HG02840 (cell line): Measurements from ENCODE around the gene LINGO3.
A peak's percentile ranks its signal among the peaks of the same experiment; 100 is the strongest.

Source experiments
- ATAC-seq: cut with Tn5 transposase; IDR thresholded peaks from one replicate; pipeline ENCODE4 v1.9.1; 2021; ENCODE audit warnings: mild to moderate bottlenecking, moderate library complexity, moderate number of reproducible peaks; ENCODE audit not compliant: unreplicated experiment, low FRiP score

LINGO3 gene

DNA sequence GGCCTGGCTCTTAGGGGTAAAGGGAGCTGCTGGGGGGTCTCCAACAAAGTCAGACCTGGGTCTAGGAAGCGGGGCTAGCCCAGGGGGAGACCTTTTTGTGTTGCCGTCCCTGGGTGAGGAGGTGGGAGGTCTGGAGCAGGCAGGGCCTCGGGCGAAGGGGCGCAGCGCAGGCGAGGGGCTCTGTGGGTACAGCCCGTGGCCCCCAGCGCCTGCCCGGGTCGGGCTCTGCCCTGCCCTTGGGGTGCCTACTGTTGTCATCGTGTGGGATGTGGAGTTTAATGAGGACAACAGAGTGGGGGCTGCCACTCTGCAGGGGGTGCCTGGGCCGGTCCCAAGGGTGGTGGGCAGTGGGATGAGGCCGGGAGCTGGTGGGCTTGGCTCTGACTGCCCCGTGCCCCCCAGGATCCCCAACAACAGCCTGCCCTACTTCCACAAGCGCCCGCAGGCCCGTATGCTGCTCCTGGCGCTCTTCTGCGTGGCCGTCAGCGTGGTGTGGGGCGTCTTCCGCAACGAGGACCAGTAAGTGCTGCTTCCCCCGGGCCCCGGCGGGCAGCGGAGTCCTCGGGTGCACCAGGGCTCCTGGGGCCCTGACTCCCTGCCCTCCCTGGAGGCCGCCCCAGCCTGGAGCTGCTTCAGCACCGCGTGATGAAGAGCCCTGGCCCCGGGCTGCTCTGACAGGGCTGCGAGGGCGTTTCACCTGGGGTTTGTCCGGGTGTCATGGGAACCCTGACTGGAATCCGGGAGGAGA lies 32.7 kb upstream of the LINGO3 start:
- ATAC-seq = no peak

DNA sequence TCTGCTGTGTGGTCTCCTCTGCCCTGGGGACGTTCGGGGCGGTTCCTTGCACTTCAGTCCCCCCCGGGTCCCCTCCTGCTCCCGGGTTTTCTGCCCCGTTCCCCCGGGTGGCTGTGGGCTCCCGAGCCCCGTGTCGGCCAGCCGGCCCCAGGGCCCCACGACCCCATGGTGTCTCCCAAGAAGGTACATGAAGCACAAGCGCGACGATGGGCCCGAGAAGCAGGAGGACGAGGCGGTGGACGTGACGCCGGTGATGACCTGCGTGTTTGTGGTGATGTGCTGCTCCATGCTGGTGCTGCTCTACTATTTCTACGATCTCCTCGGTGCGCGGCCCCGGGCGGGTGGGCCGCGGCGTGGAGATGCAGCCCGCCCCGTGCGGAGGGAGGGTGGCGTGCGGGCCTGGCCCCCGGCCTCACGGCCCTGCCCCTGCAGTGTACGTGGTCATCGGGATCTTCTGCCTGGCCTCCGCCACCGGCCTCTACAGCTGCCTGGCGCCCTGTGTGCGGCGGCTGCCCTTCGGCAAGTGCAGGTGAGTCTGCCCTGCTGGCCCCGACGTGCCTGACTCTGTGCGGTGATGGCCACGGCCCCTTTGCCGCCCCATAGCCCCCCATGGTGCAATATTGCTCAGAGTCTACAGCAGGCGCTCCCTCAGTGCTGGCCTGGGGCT lies 31.8 kb upstream of the LINGO3 start:
- no peak for ATAC-seq

DNA sequence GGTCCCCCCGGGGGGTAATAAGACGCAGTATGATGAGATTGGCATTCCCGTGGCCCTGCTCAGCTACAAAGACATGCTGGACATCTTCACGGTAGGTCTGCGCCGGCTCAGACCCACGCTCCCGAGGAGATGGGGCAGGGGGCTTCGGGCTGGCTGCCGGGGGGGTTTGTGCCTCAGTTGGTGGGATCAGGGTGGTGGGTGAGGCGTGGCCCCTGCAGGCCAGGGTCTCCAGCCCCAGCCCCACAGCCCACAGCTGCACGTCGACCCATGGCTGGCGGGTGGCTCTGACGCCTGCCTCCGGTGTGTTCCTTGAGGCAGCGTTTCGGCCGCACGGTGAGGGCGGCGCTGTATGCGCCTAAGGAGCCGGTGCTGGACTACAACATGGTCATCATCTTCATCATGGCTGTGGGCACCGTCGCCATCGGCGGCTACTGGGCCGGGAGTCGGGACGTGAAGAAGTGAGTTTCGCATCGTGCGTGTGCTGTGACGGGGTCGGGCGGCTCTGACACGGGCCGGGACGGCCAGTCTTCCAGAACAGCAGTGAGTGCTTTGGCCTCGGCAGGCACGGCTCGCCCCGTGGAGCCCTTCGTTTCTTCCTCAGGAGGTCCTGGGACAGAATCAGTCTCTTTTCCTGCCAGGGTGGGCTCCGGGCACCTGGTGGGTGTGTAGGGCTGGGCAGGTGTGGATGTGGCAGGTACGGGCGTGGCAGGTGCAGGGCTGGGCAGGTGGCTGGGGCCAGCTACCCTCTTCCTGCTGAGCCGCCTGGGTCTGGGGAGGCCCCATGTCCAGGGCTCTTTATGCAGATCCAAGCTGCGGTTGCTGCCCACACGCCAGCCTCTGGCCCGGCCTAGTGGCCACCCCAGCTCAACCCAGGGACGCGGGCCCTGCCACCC lies 31.0 kb upstream of the LINGO3 start:
- ATAC-seq = no peak

DNA sequence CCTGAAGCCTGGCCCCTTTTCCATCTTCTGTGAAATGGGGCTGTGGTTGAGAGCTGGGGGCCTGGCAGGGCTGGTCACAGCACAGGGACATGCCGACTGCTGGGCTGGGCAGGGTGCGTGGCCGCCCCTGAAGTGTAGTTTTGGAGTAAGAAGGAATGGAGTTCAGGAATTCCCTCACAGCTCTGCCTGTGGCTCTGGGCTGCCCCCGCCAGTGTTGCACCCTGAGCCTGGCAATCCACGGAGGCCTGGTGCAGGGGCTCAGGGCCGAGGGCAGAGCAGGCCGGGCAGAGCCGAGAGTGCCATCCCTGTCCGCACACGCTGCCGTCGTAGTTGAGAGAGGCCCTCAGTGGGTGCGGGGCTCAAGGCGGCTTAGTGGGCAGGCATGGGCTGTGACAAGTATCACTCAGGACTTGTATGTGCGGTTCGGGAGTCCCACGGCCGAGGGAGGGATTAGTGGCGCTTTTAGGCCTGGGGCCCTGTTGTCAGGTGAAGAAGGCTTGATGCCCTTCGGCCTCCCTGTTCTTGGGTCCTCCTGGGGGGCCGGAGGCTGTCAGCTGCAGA lies 30.2 kb upstream of the LINGO3 start:
- ATAC-seq = no peak

DNA sequence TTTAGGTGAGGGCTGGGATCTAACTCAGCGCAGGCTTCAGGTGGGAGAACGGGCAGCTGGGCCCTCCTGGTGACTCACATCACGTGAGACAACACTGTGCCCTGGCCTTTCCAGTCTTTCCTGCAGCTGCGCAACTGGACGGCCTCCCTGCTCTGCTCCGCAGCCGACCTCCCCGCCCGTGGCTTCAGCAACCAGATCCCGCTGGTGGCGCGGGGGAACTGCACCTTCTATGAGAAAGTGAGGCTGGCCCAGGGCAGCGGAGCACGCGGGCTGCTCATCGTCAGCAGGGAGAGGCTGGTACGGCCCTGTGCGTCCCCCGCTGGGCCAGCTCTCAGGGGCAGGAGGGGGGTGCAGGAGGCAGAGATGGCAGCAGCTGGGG lies 29.4 kb upstream of the LINGO3 start:
- ATAC-seq = no peak

DNA sequence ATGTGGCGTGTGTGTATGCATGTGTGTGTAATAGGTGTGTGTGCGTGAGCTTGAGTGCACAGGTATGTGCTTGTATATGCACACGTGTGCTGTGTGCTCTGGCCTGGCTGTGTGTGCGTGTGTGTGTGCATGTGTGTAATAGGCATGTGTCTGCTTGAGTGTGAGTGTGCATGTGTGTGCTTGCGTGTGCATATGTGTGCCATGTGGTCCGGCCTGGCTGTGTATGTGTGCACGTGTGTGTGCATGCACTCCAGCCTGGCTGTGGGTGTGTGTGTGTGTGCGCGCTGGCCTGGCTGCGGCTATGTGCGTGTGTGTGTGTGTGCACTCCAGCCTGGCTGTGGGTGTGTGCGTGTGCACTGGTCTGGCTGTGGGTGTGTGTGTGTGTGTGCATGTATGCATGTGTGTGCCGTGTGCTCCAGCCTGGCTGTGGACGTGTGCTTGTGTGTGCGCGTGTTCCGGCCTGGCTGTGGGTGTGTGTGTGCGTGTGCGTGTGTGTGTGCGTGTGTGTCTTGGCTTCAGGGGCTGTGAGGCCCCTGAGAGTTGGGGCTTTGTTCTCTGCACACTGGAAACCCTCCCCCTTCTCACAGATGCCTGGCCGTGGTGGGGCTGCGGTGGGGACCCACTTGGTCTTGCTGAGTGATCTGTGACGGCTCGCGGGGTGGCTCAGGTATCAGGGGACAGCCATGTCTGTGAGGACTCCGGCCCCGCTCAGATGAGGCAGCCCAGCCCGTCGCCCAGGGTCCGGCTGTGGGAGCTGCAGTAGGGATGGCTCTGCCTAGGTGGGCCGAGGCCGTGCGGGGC lies 28.8 kb upstream of the LINGO3 start:
- ATAC-seq = no peak

DNA sequence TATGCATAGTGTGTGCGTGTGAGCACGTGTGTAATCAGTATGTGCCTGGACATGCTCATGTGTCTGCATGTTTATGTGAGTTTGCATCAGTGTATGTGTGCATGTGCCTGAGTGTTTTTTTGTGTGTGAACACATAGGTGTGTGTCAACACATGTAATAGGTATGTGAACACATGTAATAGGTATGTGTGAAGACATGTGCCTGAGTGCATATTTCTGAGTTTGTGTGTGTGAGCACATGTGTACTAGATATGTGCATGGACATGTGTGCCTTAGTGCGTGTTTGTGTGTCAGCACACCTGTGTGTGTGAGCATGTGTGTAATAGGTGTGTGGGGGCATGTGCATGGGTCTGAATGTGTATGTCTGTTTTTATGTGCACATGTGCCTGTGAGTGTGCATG lies 27.9 kb upstream of the LINGO3 start:
- ATAC-seq = no peak

DNA sequence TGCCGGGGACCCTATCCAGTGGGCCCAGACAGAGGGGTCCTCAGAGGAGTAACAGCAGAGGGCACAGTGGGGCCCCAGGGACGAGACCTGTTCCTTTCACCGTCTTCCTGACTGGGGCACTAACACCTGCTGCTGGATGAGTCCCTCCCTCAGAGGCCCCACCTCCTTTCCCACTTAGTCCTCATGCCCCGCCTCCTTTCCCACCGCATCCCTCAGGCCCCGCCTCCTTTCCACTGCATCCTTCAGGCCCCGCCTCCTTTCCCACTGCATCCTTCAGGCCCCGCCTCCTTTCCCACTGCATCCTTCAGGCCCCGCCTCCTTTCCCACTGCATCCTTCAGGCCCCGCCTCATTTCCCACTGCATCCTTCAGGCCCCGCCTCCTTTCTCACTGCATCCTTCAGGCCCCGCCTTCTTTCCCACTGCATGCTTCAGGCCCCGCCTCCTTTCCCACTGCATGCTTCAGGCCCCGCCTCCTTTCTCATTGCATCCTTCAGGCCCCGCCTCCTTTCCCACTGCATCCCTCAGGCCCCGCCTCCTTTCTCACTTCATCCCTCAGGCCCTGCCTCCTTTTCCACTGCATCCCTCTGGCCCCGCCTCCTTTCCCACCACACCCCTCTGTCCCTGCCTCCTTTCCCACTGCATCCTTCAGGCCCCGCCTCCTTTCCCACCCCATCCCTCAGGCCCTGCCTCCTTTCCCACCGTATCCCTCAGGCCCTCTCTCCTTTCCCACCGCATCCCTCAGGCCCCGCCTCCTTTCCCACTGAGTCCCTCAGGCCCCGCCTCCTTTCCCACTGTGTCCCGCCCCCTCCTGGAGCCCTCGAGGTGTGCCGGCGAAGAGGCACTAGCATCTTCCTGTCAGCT lies 27.3 kb upstream of the LINGO3 start:
- ATAC-seq = no peak

DNA sequence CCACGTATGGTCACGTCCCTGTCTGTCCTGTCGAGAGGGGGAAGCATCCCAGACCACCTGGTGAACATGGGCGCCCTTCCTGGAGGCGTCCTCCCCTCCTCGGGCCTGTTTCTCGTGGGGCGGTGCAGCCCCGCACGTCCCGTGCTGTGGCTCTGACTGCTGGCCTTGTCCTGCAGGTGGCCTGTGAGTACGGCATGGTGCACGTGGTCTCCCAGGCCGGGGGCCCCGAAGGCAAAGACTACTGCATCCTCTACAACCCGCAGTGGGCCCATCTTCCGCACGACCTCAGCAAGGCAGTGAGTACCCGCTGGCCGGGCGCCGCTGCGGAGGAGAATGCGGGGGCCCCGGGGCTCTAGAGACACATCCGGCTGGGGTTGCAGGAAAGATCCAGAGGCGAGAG lies 26.5 kb upstream of the LINGO3 start:
- ATAC-seq = no peak

DNA sequence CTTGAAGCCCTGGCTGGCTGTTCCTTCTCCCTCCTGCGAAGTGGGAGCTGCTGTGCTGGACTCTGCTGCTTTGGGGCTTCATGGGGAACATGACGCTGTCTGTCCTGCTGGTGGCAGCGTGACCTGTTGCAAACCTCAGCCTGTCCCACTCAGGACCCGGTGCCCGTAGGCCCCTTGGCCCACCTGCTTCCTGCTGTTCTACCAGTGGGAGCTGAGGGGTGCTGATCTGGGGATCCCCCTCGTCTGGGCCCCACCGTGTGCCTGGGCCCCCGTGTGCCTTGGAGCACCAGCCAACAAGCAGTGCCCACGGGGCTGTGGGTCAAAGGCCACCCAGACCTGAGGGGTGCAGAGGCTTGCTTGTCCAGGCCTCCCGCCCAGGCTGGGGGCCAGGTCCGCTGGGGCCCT lies 25.9 kb upstream of the LINGO3 start:
- ATAC-seq = no peak

DNA sequence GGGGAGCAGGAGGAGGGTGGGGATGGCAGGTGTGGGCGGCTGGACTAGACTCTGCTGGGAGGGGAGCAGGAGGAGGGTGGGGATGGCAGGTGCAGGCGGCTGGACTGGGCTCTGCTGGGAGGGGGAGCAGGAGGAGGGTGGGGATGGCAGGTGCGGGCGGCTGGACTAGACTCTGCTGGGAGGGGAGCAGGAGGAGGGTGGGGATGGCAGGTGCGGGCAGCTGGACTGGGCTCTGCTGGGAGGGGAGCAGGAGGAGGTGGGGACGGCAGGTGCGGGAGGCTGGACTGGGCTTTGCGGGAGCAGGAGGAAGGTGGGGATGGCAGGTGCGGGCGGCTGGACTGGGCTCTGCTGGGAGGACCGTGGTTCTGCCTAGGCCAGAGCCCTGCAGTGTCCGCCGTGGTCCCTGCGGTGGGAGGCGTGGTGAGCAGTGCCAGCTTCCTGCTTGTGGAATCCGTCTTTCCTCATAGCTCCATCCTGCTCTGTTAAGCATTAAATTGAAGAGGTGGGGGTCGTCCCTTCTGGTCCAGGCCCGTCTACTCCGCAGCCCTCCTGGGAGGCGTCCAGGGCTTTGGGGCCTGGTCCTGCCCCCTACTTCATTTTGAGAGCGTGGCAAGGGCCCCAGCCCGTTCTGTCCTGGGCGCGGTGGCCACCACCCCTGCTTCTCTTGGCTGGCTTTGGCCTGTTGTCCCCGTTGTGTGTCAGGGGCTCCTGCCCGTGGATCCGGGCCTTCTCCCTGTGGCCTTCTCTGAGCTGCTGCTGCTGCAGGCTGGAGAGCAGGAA lies 25.3 kb upstream of the LINGO3 start:
- no peak for ATAC-seq

DNA sequence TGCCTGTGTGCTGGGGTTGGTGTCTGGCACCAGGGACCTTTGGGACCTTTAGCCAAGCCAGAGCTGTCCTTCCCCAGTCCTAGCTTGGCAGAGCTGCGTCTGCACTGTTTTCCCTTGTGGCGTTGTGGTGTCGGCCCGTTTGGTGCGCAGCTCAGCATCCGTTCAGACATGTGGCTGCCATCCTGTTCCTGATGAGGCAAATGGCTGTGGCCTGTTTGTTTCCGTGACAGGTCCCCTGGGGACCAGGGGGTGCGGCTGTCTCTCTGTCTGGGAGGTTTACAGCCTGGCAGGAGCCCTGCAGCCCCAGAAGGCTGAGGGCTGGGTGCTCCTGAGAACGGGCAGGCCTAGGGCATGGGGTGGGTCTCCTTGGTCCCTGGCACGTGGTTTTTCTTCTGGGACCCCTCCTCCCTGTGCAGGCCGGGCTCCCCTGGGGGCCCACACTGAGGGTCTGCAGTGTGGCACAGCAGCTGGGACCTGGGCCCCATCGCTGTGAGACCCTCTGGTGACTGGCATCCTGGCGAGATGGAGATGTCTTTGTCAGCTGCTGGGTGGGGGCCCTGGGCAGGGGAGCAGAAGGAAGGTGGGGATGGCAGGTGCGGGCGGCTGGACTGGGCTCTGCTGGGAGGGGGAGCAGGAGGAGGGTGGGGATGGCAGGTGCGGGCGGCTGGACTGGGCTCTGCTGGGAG lies 24.5 kb upstream of the LINGO3 start:
- ATAC-seq = peak; percentile 41

DNA sequence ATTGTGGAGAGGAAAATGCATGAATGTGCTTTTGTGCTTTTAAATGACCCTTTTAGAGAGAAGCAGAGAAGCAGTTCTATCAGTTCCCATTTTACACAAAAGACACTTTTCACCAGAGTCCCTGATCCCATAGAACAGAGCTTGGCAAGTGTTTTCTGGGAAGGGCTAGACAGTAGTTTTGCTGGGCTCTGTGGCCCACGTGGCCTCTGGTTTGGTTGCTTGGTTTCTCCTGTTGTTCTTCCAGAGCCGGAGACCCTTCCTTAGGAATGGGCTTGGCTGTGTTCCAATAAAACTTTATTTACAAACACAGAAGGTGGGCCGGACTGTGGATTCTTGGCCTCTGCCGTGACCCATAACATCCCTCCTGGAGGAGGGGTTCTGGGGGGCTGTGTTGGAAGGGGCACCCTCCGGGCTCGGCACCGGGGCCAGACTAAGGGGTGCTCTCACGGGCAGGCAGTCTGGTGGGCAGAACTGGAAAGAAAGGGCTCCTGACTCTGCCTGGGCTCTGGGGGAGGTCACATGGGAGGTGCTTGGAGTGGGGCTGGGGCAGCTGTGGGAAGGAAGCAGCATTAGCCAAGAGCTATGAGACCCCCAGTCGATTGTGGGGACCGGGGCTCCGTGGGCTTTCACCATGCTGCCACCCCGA lies 23.8 kb upstream of the LINGO3 start:
- no peak for ATAC-seq

DNA sequence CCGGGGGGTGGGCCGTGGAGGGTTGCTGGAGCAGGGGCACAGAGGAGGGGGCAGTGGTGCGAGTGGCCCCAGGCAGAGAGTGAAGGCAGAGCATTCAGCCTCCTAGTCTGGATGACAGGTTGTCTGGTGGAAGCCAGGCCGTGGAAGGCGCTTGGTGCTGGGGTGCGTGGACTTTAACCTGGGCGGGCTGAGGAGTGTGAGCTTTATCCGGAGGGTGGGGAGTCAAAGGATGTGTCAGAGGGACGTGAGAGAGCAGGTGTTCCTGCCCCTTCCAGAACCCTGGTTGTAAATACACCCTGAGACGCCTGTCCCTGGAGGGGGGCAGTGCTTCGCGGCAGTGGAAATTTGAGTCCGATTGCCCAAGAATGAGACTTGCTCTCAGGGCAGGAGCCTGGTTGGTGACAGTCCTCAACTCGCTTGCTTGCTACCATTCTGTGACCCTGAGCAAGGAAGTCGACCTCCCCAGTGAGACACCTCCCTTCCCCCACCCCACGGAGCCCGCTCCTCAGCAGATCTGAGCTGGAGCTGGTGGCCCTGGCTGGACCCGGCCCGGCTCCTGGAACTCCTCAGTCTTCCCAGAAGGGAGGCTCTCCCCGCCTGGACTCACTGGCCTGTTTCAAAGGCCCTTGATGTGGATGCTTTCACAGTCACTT lies 22.8 kb upstream of the LINGO3 start:
- no peak for ATAC-seq

DNA sequence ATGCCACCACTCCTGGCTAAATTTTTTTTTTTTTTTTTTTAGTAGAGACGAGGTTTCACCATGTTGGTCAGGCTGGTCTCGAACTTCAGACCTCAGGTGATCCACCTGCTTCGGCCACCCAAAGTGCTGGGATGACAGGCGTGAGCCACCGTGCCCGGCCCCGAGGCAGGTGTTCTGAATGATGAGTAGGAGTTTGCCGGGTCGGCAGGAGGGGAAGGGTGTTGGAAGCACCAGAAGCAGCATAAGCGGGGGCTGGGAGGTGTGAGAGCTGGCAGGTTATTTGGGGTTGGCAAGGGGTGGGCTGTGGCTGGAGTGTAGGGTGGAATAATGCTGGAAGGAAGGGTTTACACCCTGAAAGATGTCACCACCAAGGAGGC lies 22.3 kb upstream of the LINGO3 start:
- ATAC-seq = no peak

DNA sequence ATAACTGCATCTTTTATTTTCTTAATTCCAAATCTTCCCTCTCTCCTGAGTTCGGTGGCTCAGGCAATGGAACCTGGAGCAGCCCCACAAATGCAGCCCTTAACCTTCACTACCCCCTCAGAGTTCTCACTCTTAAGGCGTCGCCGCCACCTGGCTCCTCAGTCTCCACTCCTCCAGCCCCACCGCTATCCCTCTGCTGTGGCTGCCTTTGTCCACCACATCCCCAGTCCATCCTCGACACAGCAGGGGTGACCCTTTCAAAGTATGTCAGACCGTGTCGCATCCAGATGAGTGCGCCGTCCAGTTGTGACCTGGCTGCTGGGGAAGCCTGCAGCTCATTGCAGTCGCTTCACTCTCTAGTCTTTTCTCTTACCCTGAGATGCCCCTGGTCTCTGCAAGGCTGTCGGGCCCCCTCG lies 21.6 kb upstream of the LINGO3 start:
- ATAC-seq = no peak

DNA sequence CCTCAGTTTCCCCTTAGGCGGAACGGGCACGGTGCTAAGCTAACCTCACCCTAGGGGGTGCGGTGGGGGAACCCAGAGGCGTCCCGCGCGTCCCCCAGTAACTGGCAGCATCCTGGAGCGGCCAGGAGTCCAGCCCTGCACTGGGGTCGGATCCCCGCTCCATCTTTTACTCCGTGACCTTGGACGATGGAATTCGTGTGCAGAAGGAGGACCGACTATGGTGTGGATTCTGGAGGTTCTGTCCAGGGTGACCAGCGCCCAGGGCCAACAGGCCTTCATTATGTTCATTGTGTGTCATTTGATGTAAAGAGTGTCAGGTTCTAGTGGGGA lies 21.2 kb upstream of the LINGO3 start:
- no peak for ATAC-seq
